Aorta (tissue), 5 donors: ENCODE results near the gene FRMD6. TPM values are rescaled to one million over a fixed set of nuclear protein-coding genes. Genes with fewer than 3 reads are reported as not detected.
"Not testable (repeated sequence)": the region's sequence is repeated elsewhere in the genome, so short reads cannot be mapped to it uniquely, and the experiment has no call there.

ENCODE experiments used
- ATAC-seq: fragments of 200-7000 bp; cut with Tn5 transposase; one replicate; pipeline ENCODE4 v1.9.1; 2022; ENCODE audit warnings: moderate library complexity; ENCODE audit not compliant: low FRiP score
- DNase-seq, 2 donors: peaks; one replicate each; pipeline ENCODE4 v3.0.0-alpha.2; 2020
- H3K27ac ChIP-seq, 2 donors: one replicate each; pipeline ENCODE4 v1.5.1; 2013; ENCODE audit warnings: low read length in 2 of 2, mild to moderate bottlenecking in 2 of 2, moderate library complexity in 2 of 2, control low read depth in 1 of 2, inconsistent platforms in 1 of 2, low read depth in 1 of 2
- H3K27me3 ChIP-seq, 2 donors: one replicate each; pipeline ENCODE4 v1.6.1; 2013; ENCODE audit warnings: control low read depth in 1 of 2, low read length in 1 of 2, mild to moderate bottlenecking in 1 of 2, moderate library complexity in 1 of 2; ENCODE audit not compliant: insufficient read depth in 2 of 2, control insufficient read depth in 1 of 2
- H3K36me3 ChIP-seq, 2 donors: one replicate each; pipeline ENCODE4 v1.6.1; 2013; ENCODE audit warnings: control low read depth in 1 of 2, low read length in 1 of 2, mild to moderate bottlenecking in 1 of 2; ENCODE audit not compliant: insufficient read depth in 2 of 2, control insufficient read depth in 1 of 2
- H3K4me1 ChIP-seq, 2 donors: one replicate each; pipeline ENCODE4 v1.6.1; 2013; ENCODE audit warnings: low read length in 2 of 2, control low read depth in 1 of 2, mild to moderate bottlenecking in 1 of 2, moderate library complexity in 1 of 2; ENCODE audit not compliant: insufficient read depth in 2 of 2, control insufficient read depth in 1 of 2
- H3K4me3 ChIP-seq, 2 donors: one replicate each; pipeline ENCODE4 v1.5.1; 2013; ENCODE audit warnings: low read length in 2 of 2, control low read depth in 1 of 2, mild to moderate bottlenecking in 1 of 2
- H3K9me3 ChIP-seq: one replicate; pipeline ENCODE4 v1.6.1; 2013; ENCODE audit warnings: mild to moderate bottlenecking, low read length; ENCODE audit not compliant: control insufficient read depth
- WGBS, 2 donors: extraction: QIAGEN DNeasy Blood & Tissue Kit; methylation state at CpG; one replicate each; pipeline ENCODE4 v1.1.7; 2013; 5-methylcytosine and 5-hydroxymethylcytosine counted together
- intact Hi-C, 2 donors: fragments of 100-400 bp; cut with DNase I; formaldehyde crosslinking; loops; one replicate each; pipeline versions ENCODE4 v1.14.2 to v1.15.0; 2022
- polyA plus RNA-seq, 2 donors: library from polyadenylated mRNA; stranded (reverse); fragments of 200-250 nt; gene quantifications; one replicate each; pipeline ENCODE4 v1.2.3, GENCODE V29; 2013
- total RNA-seq, 2 donors: library from RNA; stranded (reverse); fragmentation: NEBNext Ultra II Directional; extraction: Animal tissue kit (Norgen Biotek cat#: 25700); gene quantifications; one replicate each; pipeline ENCODE4 v1.2.1, GENCODE V29; 2021
- donor health status: healthy with polysubstance abuse.
- donor health status: Bipolar disorder and iron deficiency.
- donor health status: DM: no; HTN: no; CAD: no.
- donor health status: DM: no; HTN: no; CAD: no.
- donor health status: DM: yes; HTN: yes; CAD: no.

FRMD6 gene
- total and polyA plus RNA-seq, 4 donors: 10.3 to 56.7 (median 27.9) TPM

DNA sequence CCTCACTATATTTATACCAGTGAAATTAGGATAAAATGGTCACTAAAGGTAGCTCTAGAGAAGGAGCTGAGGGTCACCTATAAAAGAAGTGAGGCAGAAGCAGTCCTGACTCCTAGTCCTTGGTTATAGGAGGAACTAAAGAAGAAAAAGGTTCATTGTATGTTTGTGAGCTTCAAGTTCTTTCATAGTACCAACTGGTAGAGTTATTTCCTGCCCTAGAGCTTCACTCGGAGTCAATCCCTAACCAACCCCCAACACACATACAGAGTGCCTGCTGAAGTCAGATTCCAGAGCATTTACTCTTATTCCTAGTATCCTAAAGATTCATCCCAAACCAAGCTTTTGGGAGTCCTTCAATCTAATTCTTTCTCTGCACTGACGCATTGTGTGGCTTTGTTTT, 29.3 kb upstream of the FRMD6 start:
- H3K36me3 ChIP-seq: no peaks in the 10 kb centered on the region
- no peak for ATAC-seq
- no peak overlapping the region for H3K27ac ChIP-seq
- H3K9me3 ChIP-seq: no peaks in the 10 kb centered on the region
- intact Hi-C loops: no loop called here
- H3K4me1 ChIP-seq: no peaks in the 10 kb centered on the region
- no peak for DNase-seq
- H3K27me3 ChIP-seq: no peaks in the 10 kb centered on the region
- no peak overlapping the region for H3K4me3 ChIP-seq
- WGBS, 2 donors: 70 to 76% methylated on average over 2 of the region's 2 CpGs

DNA sequence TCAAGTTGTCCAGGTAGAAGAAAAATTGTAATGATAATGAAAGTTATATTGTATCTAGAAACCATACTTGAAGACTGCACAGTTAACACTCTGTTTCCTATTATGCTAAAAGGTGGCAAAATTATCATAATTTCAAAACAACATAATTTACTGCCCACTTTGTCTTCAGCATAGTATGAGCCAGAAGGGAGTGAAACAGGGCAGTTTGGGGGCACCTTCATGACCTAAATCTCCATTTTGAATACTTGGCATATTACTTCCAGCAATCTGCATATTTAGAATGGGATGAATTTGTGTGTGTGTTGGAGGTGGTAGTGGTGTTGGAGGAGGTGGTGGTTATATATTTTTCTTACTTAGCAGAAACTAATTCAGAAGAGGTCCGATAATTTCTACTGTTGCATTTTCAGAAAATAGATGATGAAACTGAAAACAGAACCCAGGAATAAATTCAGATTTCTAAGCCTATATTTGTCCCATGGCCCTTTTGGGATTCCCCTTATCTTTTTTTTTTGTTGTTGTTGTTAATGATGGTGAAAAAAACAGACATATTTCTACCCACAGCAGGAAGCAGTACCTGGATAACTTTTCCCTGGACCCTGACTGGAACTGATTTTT, 26.6 kb upstream of the FRMD6 start:
- H3K9me3 ChIP-seq: no peaks in the 10 kb centered on the region
- 79 to 91% methylated on average over 1 of the region's 1 CpG for WGBS, 2 donors
- no peaks in the 10 kb centered on the region for H3K4me1 ChIP-seq
- no peak for DNase-seq
- H3K27me3 ChIP-seq: no peaks in the 10 kb centered on the region
- ATAC-seq: no peak
- H3K27ac ChIP-seq: no peak overlapping the region
- no peak overlapping the region for H3K4me3 ChIP-seq
- H3K36me3 ChIP-seq: no peaks in the 10 kb centered on the region
- intact Hi-C loops: no loop called here

DNA sequence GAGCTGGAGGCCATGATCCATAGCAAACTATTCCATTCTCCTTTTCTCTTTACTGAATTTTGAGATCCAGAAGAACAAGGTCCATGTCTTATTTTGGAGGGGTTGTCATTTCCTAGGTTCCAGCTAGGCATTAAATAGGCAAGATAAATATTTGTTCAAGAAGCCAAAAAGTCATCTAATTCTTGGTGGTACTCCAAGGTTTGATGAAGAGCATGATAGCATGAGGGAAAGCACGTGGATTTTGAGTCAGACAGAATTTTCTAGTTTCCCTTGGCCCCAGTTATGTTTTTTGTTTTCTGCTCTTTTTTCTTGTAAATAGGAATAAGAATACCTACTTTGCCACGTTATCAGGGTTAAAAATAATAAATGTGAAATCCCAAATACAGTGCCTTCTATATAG, 25.5 kb upstream of the FRMD6 start:
- 4 to 6% methylated on average over 2 of the region's 2 CpGs for WGBS, 2 donors
- ATAC-seq: no peak
- H3K27me3 ChIP-seq: no peaks in the 10 kb centered on the region
- intact Hi-C loops: no loop called here
- DNase-seq: no peak
- H3K27ac ChIP-seq: no peak overlapping the region
- no peaks in the 10 kb centered on the region for H3K4me1 ChIP-seq
- no peak overlapping the region for H3K4me3 ChIP-seq
- no peaks in the 10 kb centered on the region for H3K36me3 ChIP-seq
- no peaks in the 10 kb centered on the region for H3K9me3 ChIP-seq

DNA sequence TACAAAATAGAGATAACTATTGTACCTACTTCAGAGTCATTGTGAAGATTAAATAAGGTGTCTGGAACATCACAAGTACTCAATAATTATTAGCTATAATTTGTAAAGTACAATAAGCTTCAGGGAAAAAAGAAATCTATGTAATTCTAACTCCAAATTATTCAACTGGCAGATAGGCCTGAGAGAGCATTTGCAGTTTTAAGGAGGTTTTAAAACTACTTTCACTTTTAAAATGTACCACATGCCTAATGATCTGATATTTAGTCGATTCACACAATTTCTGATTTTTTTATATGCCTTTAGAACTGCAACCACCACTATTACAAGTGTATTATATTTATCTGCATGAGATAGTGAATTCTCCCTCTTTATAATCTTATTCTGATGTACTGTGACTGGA, 24.9 kb upstream of the FRMD6 start:
- 29 to 41% methylated on average over 1 of the region's 1 CpG for WGBS, 2 donors
- Histone ChIP-seq H3K27ac (no peak overlapping the region), H3K4me3 (no peak overlapping the region), H3K9me3 (no peaks in the 10 kb centered on the region), H3K4me1 (no peaks in the 10 kb centered on the region), H3K36me3 (no peaks in the 10 kb centered on the region), H3K27me3 (no peaks in the 10 kb centered on the region)
- intact Hi-C loops: no loop called here
- ATAC-seq: no peak
- no peak for DNase-seq

DNA sequence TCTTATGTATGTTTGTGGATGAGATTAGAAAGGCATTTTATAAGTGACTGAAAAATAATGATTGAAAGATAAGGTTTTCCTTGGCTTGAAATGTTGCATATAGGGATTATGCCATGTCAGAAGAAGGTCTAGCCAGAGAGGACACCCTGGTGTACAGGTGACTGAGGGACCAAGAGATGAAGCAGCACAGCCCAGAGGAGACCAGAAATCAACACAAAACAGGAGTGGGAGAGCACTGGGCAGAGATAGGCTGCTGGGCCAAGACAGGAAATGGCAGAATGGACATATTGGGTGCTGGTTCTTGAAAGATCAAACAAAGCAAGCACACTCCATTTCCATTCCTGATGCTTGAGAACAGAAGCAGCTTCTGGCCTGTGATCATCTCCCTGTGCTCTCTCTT, 24.4 kb upstream of the FRMD6 start:
- H3K27ac ChIP-seq: no peak overlapping the region
- no peaks in the 10 kb centered on the region for H3K9me3 ChIP-seq
- intact Hi-C loops: no loop called here
- H3K4me1 ChIP-seq: no peaks in the 10 kb centered on the region
- DNase-seq: no peak
- H3K4me3 ChIP-seq: no peak overlapping the region
- H3K36me3 ChIP-seq: no peaks in the 10 kb centered on the region
- ATAC-seq: no peak
- no peaks in the 10 kb centered on the region for H3K27me3 ChIP-seq

DNA sequence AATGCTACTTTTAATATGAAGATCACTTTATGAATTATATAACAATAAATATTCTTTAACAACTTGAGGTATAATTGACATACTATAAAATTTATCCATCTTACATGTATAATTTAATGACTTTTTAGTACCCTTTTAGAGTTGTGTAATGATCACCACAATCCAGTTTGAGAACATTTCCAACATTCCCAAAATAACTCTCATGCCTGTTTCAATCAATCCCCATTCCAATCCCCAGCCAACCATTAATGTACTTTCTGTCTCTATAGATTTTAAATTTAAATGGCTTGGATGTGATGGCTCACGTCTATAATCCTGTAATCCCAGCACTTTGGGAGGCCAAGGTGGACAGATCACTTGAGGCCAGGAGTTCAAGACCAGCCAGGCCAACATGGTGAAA, 23.5 kb upstream of the FRMD6 start:
- DNase-seq: no peak
- H3K4me3 ChIP-seq: no peak overlapping the region
- no peaks in the 10 kb centered on the region for H3K9me3 ChIP-seq
- no peaks in the 10 kb centered on the region for H3K27me3 ChIP-seq
- no peak overlapping the region for H3K27ac ChIP-seq
- 80 to 81% methylated on average over 1 of the region's 1 CpG for WGBS, 2 donors
- ATAC-seq: no peak
- H3K4me1 ChIP-seq: no peaks in the 10 kb centered on the region
- H3K36me3 ChIP-seq: no peaks in the 10 kb centered on the region
- intact Hi-C loops: no loop called here

DNA sequence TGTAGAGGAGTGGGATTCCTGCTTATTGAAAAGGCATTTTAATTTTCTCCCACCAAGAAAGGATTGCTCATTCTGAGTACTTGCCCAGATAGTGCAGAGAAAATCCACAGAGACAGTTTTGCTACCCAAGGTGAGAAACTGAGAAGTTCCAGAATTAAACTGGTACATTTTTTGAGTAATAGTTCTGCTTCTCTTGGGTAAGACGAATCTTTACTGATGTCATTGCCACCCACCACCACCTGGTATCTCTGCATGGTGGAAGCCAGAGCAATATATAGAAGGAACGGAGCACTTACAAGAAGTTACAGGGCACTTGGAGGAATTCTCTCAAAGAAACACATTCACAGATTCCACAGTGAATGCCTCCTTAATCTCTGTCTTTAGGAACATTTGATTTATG, 20.7 kb upstream of the FRMD6 start:
- ATAC-seq (no peak), DNase-seq (no peak)
- H3K36me3 ChIP-seq: no peaks in the 10 kb centered on the region
- H3K9me3 ChIP-seq: no peaks in the 10 kb centered on the region
- H3K4me3 ChIP-seq: no peak overlapping the region
- H3K4me1 ChIP-seq: no peaks in the 10 kb centered on the region
- no peaks in the 10 kb centered on the region for H3K27me3 ChIP-seq
- intact Hi-C loops: no loop called here
- 80 to 83% methylated on average over 2 of the region's 2 CpGs for WGBS, 2 donors
- H3K27ac ChIP-seq: no peak overlapping the region

DNA sequence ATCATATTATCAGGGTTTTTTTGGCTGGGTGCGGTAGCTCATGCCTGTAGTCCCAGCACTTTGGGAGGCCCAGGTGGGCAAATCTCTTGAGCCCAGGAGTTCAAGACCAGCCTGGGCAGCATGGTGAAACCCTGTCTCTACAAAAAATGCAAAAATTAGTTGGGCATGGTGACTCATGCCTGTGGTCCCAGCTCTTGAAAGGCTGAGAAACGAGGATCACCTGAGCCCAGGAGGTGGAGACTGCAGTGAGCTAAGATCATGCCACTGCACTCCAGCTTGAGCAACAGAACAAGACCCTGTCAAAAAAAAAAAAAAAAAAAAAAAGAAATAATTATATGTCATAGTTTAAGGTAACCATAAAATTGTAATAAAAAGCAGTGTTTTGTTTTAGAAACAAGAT, 18.4 kb upstream of the FRMD6 start:
- H3K36me3 ChIP-seq, intact Hi-C loops, H3K4me3 ChIP-seq, DNase-seq, H3K9me3 ChIP-seq, H3K4me1 ChIP-seq, H3K27me3 ChIP-seq, H3K27ac ChIP-seq, ATAC-seq: not testable (repeated sequence)
- whole genome bisulfite sequencing, 2 donors: 90 to 92% methylated on average over 2 of the region's 2 CpGs

DNA sequence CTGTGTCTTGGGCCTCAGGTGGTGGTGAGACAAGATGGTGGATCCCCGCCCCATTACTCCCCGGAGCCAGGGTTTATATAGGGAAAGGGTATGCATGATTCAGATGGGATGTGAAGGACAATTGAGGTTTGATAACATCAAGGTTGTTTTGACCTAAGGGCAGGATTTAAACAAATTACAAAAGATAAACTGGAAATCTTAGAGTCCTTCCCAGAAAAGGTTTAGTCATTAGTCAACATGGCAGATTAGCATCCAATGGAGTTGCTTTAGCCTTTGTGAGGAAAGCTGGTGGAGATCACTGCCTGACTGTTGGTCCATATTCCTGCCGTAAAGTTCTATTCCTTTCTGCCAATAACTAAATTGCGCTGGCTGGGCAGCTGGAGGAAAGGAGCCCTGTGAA, 15.6 kb upstream of the FRMD6 start:
- ATAC-seq: no peak
- Histone ChIP-seq H3K4me3 (no peak overlapping the region), H3K27me3 (no peaks in the 10 kb centered on the region), H3K9me3 (no peaks in the 10 kb centered on the region), H3K4me1 (peaks cover 0 to 4% of the 10 kb centered on the region in 2 donors), H3K27ac (no peak overlapping the region), H3K36me3 (no peaks in the 10 kb centered on the region)
- 92 to 97% methylated on average over 4 of the region's 4 CpGs for WGBS, 2 donors
- intact Hi-C loops: no loop called here
- DNase-seq: no peak
